Measurements from ENCODE around the gene MYH16. TPM values are rescaled to one million over a fixed set of nuclear protein-coding genes. Genes with fewer than 3 reads are reported as not detected.
A peak's percentile ranks its signal among the peaks of the same experiment; 100 is the strongest.

Gene MYH16
- total and polyA plus RNA-seq, 10 of the 15 experiments (the other 5 are each of a cell fraction or from before 2014, with no cell fraction given) = 0.03 to 0.33 (median 0.04) TPM; not detected in 3

- peaks cover 4% of the 10 kb centered on the region; the same call in 1 of the 2 replicates for H3K4me1 ChIP-seq (ENCODE audit: control insufficient read depth, insufficient read depth, low read length)
- H3K4me3 ChIP-seq = peak within 1 kb of the TSS; percentile 100
- in situ Hi-C loops (cut with MboI) (no loop called here), intact Hi-C loops (cut with micrococcal nuclease; ENCODE audit: unreplicated experiment) (no loop called here)
- H3K36me3 ChIP-seq (ENCODE audit: control insufficient read depth in 2 of 2, insufficient read depth in 2 of 2, low read length in 1 of 2) = no peaks in the 10 kb centered on the region; a peak in 1 of 4 replicates
- peaks cover 4% of the 10 kb centered on the region; the same call in 1 of the 2 replicates for H4K20me1 ChIP-seq (ENCODE audit: control insufficient read depth, insufficient read depth)
- peak; percentile 87 for DNase-seq (ENCODE audit: low read depth, low spot score)
- H3K27me3 ChIP-seq (replicated peaks in 1 of 2; ENCODE audit: control insufficient read depth in 2 of 2, insufficient read depth in 2 of 2, low read length in 1 of 2) = no peaks in the 10 kb centered on the region
- peaks cover 60% of the 10 kb centered on the region for H3K79me2 ChIP-seq (ENCODE audit: control insufficient read depth, insufficient read depth, low read length)
- FAIRE-seq = peak; percentile 57
- peak; percentile 93 for ATAC-seq
- under 1% methylated on average over 64 of the region's 82 CpGs for WGBS (ENCODE audit: insufficient coverage, insufficient replicate concordance, low lambda C conversion rate, missing lambda C conversion rate)
- SMC1A ChIA-PET (ENCODE audit: uncharacterized antibody, unreplicated experiment) = interaction anchor here (0.6 to 0.7 kb wide), 2 partner anchors 24 to 179 kb away, joined by 3 read pairs; partner anchors contain the start of gene ZKSCAN5
- no TSS peak for BruUV-seq (replicated peaks)
- CTCF ChIA-PET = interaction anchor here (0.8 to 2.7 kb wide), 5 partner anchors 10 to 290 kb away, joined by 3 to 10 read pairs (median 3); no protein-coding TSS in a partner anchor
- peak within 1 kb of the TSS; percentile 75 for H2AFZ ChIP-seq (ENCODE audit: control insufficient read depth, low read depth, low read length)
- H3K4me2 ChIP-seq (ENCODE audit: control insufficient read depth, insufficient read depth) = peak within 1 kb of the TSS; percentile 96
- H3K9ac ChIP-seq (ENCODE audit: control insufficient read depth, insufficient read depth, low read length) = peak within 1 kb of the TSS; percentile 96
- peak within 1 kb of the TSS; percentile 63 for H3K27ac ChIP-seq (ENCODE audit: control insufficient read depth, insufficient read depth)
- RAD21 ChIA-PET (ENCODE audit: unreplicated experiment) = interaction anchor here (0.6 to 1.3 kb wide), 3 partner anchors 12 to 83 kb away, joined by 3 to 5 read pairs (median 3); partner anchors contain the start of genes BUD31 and PDAP1
- no peaks in the 10 kb centered on the region for H3K9me3 ChIP-seq (replicated peaks; ENCODE audit: control insufficient read depth, insufficient read depth, low read length)
- POLR2A ChIA-PET = interaction anchor here (0.5 to 3.3 kb wide), 8 partner anchors 13 to 926 kb away, joined by 3 to 16 read pairs (median 4); partner anchors contain the start of genes BUD31, CPSF4, PDAP1 and PTCD1
- TF ChIP-seq IKZF1 (conservative IDR thresholded peaks at IDR 0.05) = peak; percentile 99
- peak; percentile 59 for TF ChIP-seq HCFC1 (IDR thresholded peaks at IDR 0.05; ENCODE audit: low read length)
- TF ChIP-seq USF1 (IDR thresholded peaks at IDR 0.05; ENCODE audit: borderline replicate concordance, extremely low read length, insufficient read depth, low read depth, low read length) = no peak
- no peak for TF ChIP-seq NFYB (IDR thresholded peaks at IDR 0.05; ENCODE audit: insufficient read depth, low read depth, low read length)
- TF ChIP-seq IRF5 (IDR thresholded peaks at IDR 0.05; ENCODE audit: borderline replicate concordance) = no peak
- peak; percentile 70 for TF ChIP-seq ZNF687 (IDR thresholded peaks at IDR 0.05)
- no peak for TF ChIP-seq SP1 (IDR thresholded peaks at IDR 0.05; ENCODE audit: low read depth, low read length)
- peak; percentile 62; the same call in 1 of the 2 replicates for TF ChIP-seq LARP7 (IDR thresholded peaks at IDR 0.05)
- TF ChIP-seq POLR2A (IDR thresholded peaks at IDR 0.05; ENCODE audit: low read depth, low read length) = peak; percentile 99
- no peak for TF ChIP-seq RBBP5 (conservative IDR thresholded peaks at IDR 0.05)
- TF ChIP-seq SMAD5 (IDR thresholded peaks at IDR 0.05; ENCODE audit: low read depth) = peak; percentile 92
- peak; percentile 94 for TF ChIP-seq PML (IDR thresholded peaks at IDR 0.05; ENCODE audit: low read length)
- peak in 1 of 2 experiments; percentile 33; a peak in 1 of 4 replicates for TF ChIP-seq BHLHE40 (IDR thresholded peaks at IDR 0.05; ENCODE audit: borderline replicate concordance in 1 of 2, low read depth in 2 of 2, low read length in 1 of 2)
- peak in 1 of 2 experiments; percentile 46; a peak in 1 of 4 replicates for TF ChIP-seq ETV6 (conservative IDR thresholded peaks at IDR 0.05 in 1 of 2, IDR thresholded peaks at IDR 0.05 in 1 of 2; ENCODE audit: borderline replicate concordance in 1 of 2, low read depth in 1 of 2)
- TF ChIP-seq MYC (IDR thresholded peaks at IDR 0.05; ENCODE audit: insufficient read depth, insufficient read length, insufficient replicate concordance, low read length, severe bottlenecking) = peak; percentile 89
These were observed 53.2 kb downstream of the MYH16 start, which contains the start of gene ARPC1A for GRCh38 chr7:99325592-99326407. TSS of gene ARPC1A (plus strand) at chr7:99325898. CDS start at chr7:99333354, 7,456 bp downstream.
